Calu3 (cell line): ENCODE measurements around the gene IL6ST. TPM values are rescaled to one million over a fixed set of nuclear protein-coding genes. Genes with fewer than 3 reads are reported as not detected.

Experiments
- BruUV-seq: library from RNA; stranded (reverse); fragments of 400-500 nt; replicated peaks from 2 replicates; lab custom pipeline; 2021; lab: Mats Ljungman, UMichigan
- CTCF ChIA-PET: fragments of 300-600 bp; sonication (Branson Sonifier 250); formaldehyde crosslinking; loops from one replicate; lab custom pipeline; 2022; ENCODE audit warnings: antibody characterized with exemption; lab: Charles Lee
- DNase-seq: peaks from one replicate; pipeline ENCODE4 v3.0.0; 2022
- H3K27ac Mint-ChIP-seq: one replicate; pipeline ENCODE4 v1.8.0; 2022; ENCODE audit warnings: mixed read lengths; ENCODE audit not compliant: unreplicated experiment
- H3K27me3 Mint-ChIP-seq: one replicate; pipeline ENCODE4 v1.8.0; 2022; ENCODE audit warnings: mixed read lengths; ENCODE audit not compliant: unreplicated experiment
- H3K36me3 Mint-ChIP-seq: one replicate; pipeline ENCODE4 v1.8.0; 2022; ENCODE audit warnings: mild to moderate bottlenecking, moderate library complexity, mixed read lengths; ENCODE audit not compliant: insufficient read depth, unreplicated experiment
- H3K4me1 Mint-ChIP-seq: one replicate; pipeline ENCODE4 v1.8.0; 2022; ENCODE audit warnings: mild to moderate bottlenecking, low read depth, mixed read lengths; ENCODE audit not compliant: unreplicated experiment
- H3K4me3 Mint-ChIP-seq: one replicate; pipeline ENCODE4 v1.8.0; 2022; ENCODE audit warnings: mild to moderate bottlenecking, low read depth, moderate library complexity, mixed read lengths; ENCODE audit not compliant: unreplicated experiment
- H3K9me3 Mint-ChIP-seq: one replicate; pipeline ENCODE4 v1.8.0; 2022; ENCODE audit warnings: low read depth, mixed read lengths; ENCODE audit not compliant: unreplicated experiment
- CTCF ChIP-seq: fragments of 200-600 bp; IDR thresholded peaks from one replicate; pipeline ENCODE4 v1.8.0; 2022; ENCODE audit warnings: antibody characterized with exemption; ENCODE audit not compliant: unreplicated experiment
- intact Hi-C: fragments of 100-400 bp; cut with micrococcal nuclease; formaldehyde crosslinking; loops from one replicate; pipeline ENCODE4 v1.10.0; 2022; ENCODE audit not compliant: unreplicated experiment
- total RNA-seq: library from RNA; stranded (reverse); gene quantifications from 2 replicates; pipeline ENCODE4 v1.2.3, GENCODE V29; 2022

IL6ST gene
- total RNA-seq, 1 experiment from 2014 or later = 100 TPM

DNA sequence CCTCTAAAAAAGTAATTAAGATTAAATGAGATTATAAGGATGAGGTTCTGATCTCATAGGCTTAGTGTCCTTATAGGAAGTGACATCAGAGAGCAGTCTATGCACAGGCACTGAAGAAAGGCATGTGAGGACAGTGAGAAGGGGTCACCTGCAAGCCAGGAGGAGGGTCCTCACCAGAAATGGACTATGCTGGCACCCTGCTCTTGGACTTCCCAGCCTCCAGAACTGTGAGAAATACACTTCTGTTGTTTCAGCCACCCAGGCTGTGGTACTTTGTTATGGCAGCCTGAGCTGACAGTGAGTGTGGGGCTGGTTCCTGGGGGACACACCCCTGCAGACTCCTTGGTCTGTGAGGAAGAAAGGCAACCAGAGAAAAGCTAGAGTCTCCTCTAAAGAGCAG lies 34.7 kb upstream of the IL6ST start:
- no peak for TF ChIP-seq CTCF
- H3K36me3 Mint-ChIP-seq = no peaks in the 10 kb centered on the region
- intact Hi-C loops = no loop called here
- no peak overlapping the region for H3K27ac Mint-ChIP-seq
- BruUV-seq = no TSS peak
- CTCF ChIA-PET = no interaction called here
- no peak for DNase-seq
- no peaks in the 10 kb centered on the region for H3K27me3 Mint-ChIP-seq
- no peak overlapping the region for H3K4me3 Mint-ChIP-seq
- H3K4me1 Mint-ChIP-seq = no peaks in the 10 kb centered on the region
- H3K9me3 Mint-ChIP-seq = no peaks in the 10 kb centered on the region

- no peak for DNase-seq
- CTCF ChIA-PET = no interaction called here
- no peaks in the 10 kb centered on the region for H3K9me3 Mint-ChIP-seq
- no peaks in the 10 kb centered on the region for H3K27me3 Mint-ChIP-seq
- no peaks in the 10 kb centered on the region for H3K36me3 Mint-ChIP-seq
- no peak for TF ChIP-seq CTCF
- H3K4me1 Mint-ChIP-seq = no peaks in the 10 kb centered on the region
- no TSS peak for BruUV-seq
- intact Hi-C loops = no loop called here
- no peak overlapping the region for H3K4me3 Mint-ChIP-seq
- H3K27ac Mint-ChIP-seq = no peak overlapping the region
Measured at GRCh38 chr5:56028708-56029107, 33.9 kb upstream of the IL6ST start.

- no peak overlapping the region for H3K27ac Mint-ChIP-seq
- no peak overlapping the region for H3K4me3 Mint-ChIP-seq
- no peaks in the 10 kb centered on the region for H3K4me1 Mint-ChIP-seq
- no peak for TF ChIP-seq CTCF
- no TSS peak for BruUV-seq
- H3K36me3 Mint-ChIP-seq = no peaks in the 10 kb centered on the region
- intact Hi-C loops = no loop called here
- CTCF ChIA-PET = no interaction called here
- H3K9me3 Mint-ChIP-seq = no peaks in the 10 kb centered on the region
- H3K27me3 Mint-ChIP-seq = no peaks in the 10 kb centered on the region
- DNase-seq = no peak
Measured at GRCh38 chr5:56026863-56027300, 32.1 kb upstream of the IL6ST start.

- no peak for DNase-seq
- TF ChIP-seq CTCF = no peak
- H3K4me3 Mint-ChIP-seq = no peak overlapping the region
- intact Hi-C loops = no loop called here
- H3K27ac Mint-ChIP-seq = no peak overlapping the region
- H3K27me3 Mint-ChIP-seq = no peaks in the 10 kb centered on the region
- H3K9me3 Mint-ChIP-seq = no peaks in the 10 kb centered on the region
- no peaks in the 10 kb centered on the region for H3K4me1 Mint-ChIP-seq
- CTCF ChIA-PET = no interaction called here
- H3K36me3 Mint-ChIP-seq = no peaks in the 10 kb centered on the region
- no TSS peak for BruUV-seq
Measured at GRCh38 chr5:56025151-56025885, 30.6 kb upstream of the IL6ST start.
